Neural crest cell (in vitro differentiated cells): ENCODE results near the gene EML1. TPM values are rescaled to one million over a fixed set of nuclear protein-coding genes. Genes with fewer than 3 reads are reported as not detected.

ENCODE experiments used
- DNase-seq: peaks from one replicate; pipeline ENCODE4 v3.0.0; 2021; ENCODE audit warnings: low read depth, mixed read lengths, low spot score
- H3K27ac Mint-ChIP-seq: one replicate; pipeline ENCODE4 v1.8.0; 2021; ENCODE audit warnings: mild to moderate bottlenecking, mixed read lengths; ENCODE audit not compliant: unreplicated experiment
- H3K27me3 Mint-ChIP-seq: 2 replicates; pipeline ENCODE4 v1.8.0; 2021; ENCODE audit warnings: low read depth, mild to moderate bottlenecking, mixed read lengths
- H3K36me3 Mint-ChIP-seq: 2 replicates; pipeline ENCODE4 v1.8.0; 2021; ENCODE audit warnings: low read depth, mild to moderate bottlenecking, mixed read lengths
- H3K4me1 Mint-ChIP-seq: 2 replicates; pipeline ENCODE4 v1.8.0; 2021; ENCODE audit warnings: mixed read lengths
- H3K4me3 Mint-ChIP-seq: one replicate; pipeline ENCODE4 v1.8.0; 2021; ENCODE audit warnings: mild to moderate bottlenecking, mixed read lengths
- H3K9me3 Mint-ChIP-seq: 2 replicates; pipeline ENCODE4 v1.8.0; 2021; ENCODE audit warnings: mixed read lengths
- CTCF ChIP-seq: fragments of 200-600 bp; sonication (generic); conservative IDR thresholded peaks from 2 replicates; pipeline ENCODE4 v1.5.0; 2021; ENCODE audit warnings: antibody characterized with exemption, mild to moderate bottlenecking
- total RNA-seq: library from RNA; stranded (reverse); gene quantifications from 2 replicates; pipeline ENCODE4 v1.2.1, GENCODE V29; 2021

Gene EML1
- total RNA-seq, 1 donor from 2014 or later = 40.1 TPM

GRCh38 chr14:99972748-99973466 is 179.7 kb downstream of the EML1 start:
- Mint-ChIP-seq H3K4me1 (peaks cover 26% of the 10 kb centered on the region), H3K27ac (peak overlapping the region; percentile 22), H3K9me3 (peaks cover 14% of the 10 kb centered on the region), H3K36me3 (peaks cover 28% of the 10 kb centered on the region), H3K4me3 (peak overlapping the region; percentile 98), H3K27me3 (peaks cover 17% of the 10 kb centered on the region)
- DNase-seq = no peak
- no peak for TF ChIP-seq CTCF

GRCh38 chr14:99975190-99975589 is 182.0 kb downstream of the EML1 start:
- Mint-ChIP-seq H3K4me1 (peaks cover 21% of the 10 kb centered on the region), H3K4me3 (peak overlapping the region; percentile 61), H3K27me3 (peaks cover 8% of the 10 kb centered on the region), H3K36me3 (peaks cover 25% of the 10 kb centered on the region), H3K27ac (no peak overlapping the region), H3K9me3 (peaks cover 14% of the 10 kb centered on the region)
- no peak for TF ChIP-seq CTCF
- DNase-seq = no peak

GRCh38 chr14:99976021-99976420 is 182.8 kb downstream of the EML1 start:
- H3K27me3 Mint-ChIP-seq = peaks cover 2% of the 10 kb centered on the region
- peak overlapping the region; percentile 81 for H3K4me3 Mint-ChIP-seq
- no peak overlapping the region for H3K27ac Mint-ChIP-seq
- no peak for TF ChIP-seq CTCF
- peaks cover 14% of the 10 kb centered on the region for H3K9me3 Mint-ChIP-seq
- no peak for DNase-seq
- peaks cover 25% of the 10 kb centered on the region for H3K36me3 Mint-ChIP-seq
- peaks cover 21% of the 10 kb centered on the region for H3K4me1 Mint-ChIP-seq

- H3K27ac Mint-ChIP-seq = no peak overlapping the region
- H3K27me3 Mint-ChIP-seq = peaks cover 2% of the 10 kb centered on the region
- TF ChIP-seq CTCF = no peak
- peaks cover 25% of the 10 kb centered on the region for H3K36me3 Mint-ChIP-seq
- no peak for DNase-seq
- peaks cover 21% of the 10 kb centered on the region for H3K4me1 Mint-ChIP-seq
- H3K4me3 Mint-ChIP-seq = peak overlapping the region; percentile 81
- H3K9me3 Mint-ChIP-seq = peaks cover 14% of the 10 kb centered on the region
Measured at GRCh38 chr14:99976681-99977080, 183.5 kb downstream of the EML1 start.

- TF ChIP-seq CTCF = no peak
- DNase-seq = no peak
- H3K36me3 Mint-ChIP-seq = peaks cover 14% of the 10 kb centered on the region
- peaks cover 9% of the 10 kb centered on the region for H3K9me3 Mint-ChIP-seq
- H3K4me1 Mint-ChIP-seq = peaks cover 25% of the 10 kb centered on the region
- peak overlapping the region; percentile 19 for H3K4me3 Mint-ChIP-seq
- H3K27ac Mint-ChIP-seq = no peak overlapping the region
- no peaks in the 10 kb centered on the region for H3K27me3 Mint-ChIP-seq
Measured at GRCh38 chr14:99980299-99980698, 187.1 kb downstream of the EML1 start.
